Right lobe of liver (tissue), 4 donors: ENCODE results near the gene MXD4.

Source experiments
- POLR2A ChIP-seq: fragments of 450-650 bp; IDR thresholded peaks from one replicate; pipeline ENCODE4 v1.6.1; 2017; ENCODE audit warnings: antibody characterized with exemption, mild to moderate bottlenecking
- TF ChIP-seq, protein P1 (sequence below), 4 donors: fragments of 200-600 bp in 3 of 4; fragments of 450-650 bp in 1 of 4; IDR thresholded peaks; one replicate each; pipeline versions ENCODE4 v1.5.1 to v1.8.0; 2016 to 2022; ENCODE audit warnings: antibody characterized with exemption in 4 of 4, mild to moderate bottlenecking in 2 of 4
- donor health status: DM: no; HTN: no; CAD: no.
- donor health status: DM: no; HTN: no; CAD: no.
- donor health status: DM: no; HTN: yes; CAD: no.

DNA sequence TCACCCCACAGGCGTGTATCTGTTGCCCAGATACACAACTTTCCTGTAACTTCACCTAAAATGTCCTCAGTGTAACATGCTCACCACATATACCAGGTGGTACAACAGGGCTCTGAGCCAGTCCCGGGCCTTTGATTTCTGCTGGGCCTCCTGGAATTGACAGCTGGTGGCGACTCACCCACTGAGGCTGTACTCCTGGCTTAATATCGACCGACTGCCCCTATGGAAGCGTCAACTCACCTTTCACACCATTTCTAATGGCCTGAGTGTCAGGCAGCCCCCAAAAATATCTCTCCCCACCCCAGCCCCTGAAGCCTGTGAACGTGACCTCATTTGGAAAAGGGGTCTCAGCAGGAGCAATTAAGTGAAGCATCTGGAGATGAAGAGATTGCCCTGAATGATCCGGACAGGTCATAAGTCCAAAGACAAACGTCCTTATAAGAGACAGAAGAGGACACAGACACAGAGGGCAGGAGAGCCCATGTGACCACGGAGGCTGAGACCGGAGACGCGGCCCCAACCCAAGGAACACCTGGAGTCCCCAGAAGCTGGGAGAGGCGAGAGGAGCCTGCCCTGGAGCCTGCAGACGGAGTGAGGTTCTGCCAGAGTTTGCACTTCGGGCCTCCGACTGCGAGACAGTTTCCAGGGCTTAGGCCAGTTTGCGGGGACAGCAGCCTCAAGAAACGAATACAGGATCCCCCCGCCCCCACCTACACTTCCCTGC is 12.6 kb upstream of the MXD4 start:
- TF ChIP-seq, protein P1, sequence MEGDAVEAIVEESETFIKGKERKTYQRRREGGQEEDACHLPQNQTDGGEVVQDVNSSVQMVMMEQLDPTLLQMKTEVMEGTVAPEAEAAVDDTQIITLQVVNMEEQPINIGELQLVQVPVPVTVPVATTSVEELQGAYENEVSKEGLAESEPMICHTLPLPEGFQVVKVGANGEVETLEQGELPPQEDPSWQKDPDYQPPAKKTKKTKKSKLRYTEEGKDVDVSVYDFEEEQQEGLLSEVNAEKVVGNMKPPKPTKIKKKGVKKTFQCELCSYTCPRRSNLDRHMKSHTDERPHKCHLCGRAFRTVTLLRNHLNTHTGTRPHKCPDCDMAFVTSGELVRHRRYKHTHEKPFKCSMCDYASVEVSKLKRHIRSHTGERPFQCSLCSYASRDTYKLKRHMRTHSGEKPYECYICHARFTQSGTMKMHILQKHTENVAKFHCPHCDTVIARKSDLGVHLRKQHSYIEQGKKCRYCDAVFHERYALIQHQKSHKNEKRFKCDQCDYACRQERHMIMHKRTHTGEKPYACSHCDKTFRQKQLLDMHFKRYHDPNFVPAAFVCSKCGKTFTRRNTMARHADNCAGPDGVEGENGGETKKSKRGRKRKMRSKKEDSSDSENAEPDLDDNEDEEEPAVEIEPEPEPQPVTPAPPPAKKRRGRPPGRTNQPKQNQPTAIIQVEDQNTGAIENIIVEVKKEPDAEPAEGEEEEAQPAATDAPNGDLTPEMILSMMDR (IDR thresholded peaks at IDR 0.05), result no peak
- no peak for TF ChIP-seq POLR2A
